ENCODE results near the gene C17orf67.
"Not testable (repeated sequence)": the region's sequence is repeated elsewhere in the genome, so short reads cannot be mapped to it uniquely, and the experiment has no call there.

C17orf67 gene

DNA sequence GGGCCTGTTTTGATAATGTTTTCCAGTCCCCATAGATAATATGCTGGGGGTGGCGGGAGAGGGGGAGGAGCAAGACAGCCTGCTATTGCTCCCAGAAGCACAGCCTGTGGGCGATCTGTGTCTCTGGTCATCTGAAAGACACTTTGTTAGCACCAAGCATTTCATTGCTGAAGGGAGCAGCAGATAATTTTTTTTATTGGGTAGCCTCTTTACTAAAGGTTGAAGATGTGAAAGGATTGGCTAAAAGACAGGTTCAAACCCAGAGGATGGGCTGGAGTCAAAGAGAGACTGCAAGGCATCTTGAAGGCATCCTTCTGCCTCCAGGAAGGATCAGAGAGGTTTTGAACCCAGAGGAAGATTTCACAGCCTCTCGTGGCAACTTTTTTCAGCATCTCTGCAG lies 60.6 kb downstream of the C17orf67 start:
- no peak for DNase-seq (ENCODE audit: low read depth in 2 of 2)

DNA sequence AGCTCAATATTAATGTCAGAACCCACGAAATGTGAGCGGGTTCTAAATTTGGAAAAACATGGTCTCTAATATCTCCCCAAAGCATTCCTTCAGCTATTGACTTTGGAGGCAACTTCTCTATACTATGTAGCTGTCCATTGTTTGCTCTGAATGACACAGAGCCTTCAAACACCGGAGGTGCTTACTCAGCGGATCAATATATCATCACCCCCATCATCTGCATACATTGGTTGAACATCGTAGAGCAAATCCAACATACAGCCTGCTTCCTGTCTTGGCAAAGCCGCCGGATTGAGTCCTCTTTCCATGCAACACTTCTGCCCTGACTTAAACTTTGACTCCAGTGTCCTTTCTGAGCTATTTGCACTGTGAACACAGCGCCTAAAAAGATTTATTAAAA lies 61.3 kb downstream of the C17orf67 start:
- DNase-seq (ENCODE audit: low read depth in 2 of 2): no peak

DNA sequence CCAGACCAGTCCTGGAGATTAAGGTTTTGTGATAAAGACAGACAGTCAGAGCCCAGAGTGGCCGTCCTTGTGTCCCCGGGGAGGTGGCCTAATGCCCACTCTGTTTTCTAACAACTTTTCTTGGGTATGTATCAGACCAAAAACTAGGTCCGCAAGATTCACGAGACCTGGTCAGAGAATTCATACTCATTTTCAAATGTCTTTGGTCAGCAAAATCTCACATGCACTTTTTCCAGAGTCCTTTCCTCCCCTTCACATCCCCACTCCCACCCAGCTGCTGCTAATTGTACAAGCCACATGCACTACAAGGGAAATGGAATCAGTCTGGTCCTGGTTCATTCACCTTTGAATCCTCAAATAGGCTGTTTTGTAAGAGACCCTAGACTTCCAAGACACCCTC lies 61.7 kb downstream of the C17orf67 start:
- no peak for DNase-seq (ENCODE audit: low read depth in 2 of 2)

DNA sequence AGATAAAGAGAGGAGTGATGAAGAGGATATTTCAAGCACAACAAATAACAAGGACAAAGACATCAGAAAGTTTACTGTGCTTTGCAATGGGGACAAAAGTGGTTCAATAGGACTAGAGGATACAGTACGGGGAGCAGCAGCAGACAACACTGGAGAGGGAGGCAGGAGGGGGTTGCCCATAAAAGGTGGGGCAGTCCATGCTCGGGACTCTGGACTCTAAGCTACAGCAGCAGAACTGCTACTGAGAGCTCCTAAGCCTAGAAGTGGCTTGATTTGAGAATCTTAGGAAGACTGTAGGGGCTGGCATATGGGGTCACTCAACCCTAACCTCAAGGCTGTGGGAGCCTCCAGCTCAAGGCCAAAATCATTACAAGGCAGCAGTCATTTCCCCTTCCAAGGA lies 62.2 kb downstream of the C17orf67 start:
- no peak for DNase-seq (ENCODE audit: low read depth in 2 of 2)

DNA sequence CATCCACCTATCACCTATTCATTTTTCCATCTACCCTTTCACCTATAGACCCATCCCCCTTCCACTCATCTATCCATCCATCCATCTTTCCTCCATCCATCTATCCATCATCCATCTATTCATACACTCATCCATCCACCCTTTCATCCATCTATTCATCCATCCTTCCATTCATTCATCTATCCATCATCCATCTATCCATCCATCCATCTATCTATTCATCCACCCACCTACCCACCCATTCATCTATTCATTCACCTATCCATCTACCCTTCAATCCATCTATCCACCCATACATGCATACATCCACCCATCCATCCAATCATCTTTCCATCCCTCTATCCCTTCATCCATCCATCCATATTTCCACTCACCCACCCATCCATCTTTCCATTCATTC lies 63.3 kb downstream of the C17orf67 start:
- DNase-seq (ENCODE audit: low read depth in 2 of 2): no peak

DNA sequence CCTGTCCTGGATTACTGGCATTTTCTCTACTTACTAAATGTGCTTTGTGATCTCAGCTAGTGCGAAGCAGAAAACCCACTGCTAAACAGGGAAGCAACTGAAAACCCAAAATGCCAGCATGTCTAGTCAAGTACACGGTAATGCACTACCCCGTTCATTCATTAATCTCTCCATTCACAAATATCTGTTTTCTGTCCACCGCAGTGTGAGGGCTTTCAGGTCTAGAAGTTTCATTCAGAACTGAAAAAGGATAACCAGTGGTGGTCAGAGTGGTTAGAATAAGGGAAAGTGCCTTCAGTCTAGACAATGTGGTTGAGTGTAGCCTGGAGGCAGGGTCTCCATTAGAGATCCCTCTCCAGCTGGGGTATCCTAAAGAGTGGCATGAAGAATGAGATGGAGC lies 68.3 kb downstream of the C17orf67 start:
- DNase-seq (ENCODE audit: low read depth in 2 of 2): no peak

DNA sequence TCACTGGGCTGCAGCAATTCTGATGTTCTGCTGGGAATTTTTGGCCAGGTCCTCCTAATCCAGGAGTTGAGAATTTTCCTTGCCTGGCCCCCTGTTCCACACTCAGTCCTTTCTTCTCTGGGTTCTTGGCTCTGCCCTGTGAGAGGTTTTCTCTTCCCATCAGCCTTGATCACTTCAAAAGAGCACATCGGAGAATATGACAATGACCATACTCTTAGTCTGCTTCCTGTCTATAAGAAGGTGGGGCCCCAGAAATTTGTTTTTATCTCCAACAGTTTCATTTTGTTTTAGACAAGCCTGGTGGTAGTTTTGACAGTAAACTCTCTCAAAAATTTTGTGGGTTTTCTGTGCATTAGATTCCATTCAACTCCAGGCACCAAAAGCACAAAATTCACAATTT lies 70.7 kb downstream of the C17orf67 start:
- no peak for DNase-seq (ENCODE audit: low read depth in 2 of 2)

DNA sequence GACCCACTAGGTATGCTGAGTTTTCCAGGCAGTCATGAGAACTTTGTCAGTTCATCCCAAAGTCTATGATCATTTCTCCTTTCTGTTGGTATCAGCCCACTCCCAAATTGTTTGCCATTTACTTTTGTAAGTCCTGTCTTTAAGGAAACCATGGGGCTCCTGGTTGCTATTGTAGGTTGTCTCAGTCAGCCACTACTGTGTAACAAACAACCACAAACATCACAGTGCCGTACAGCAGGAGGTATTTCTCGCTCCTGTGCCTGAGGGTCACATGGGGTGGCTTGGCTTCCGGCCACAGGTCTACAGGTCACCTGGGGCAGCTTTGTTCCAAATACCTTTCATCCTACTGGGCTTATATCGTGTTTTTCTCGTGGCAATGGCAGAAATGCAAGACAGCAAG lies 71.6 kb downstream of the C17orf67 start:
- no peak for DNase-seq (ENCODE audit: low read depth in 2 of 2)

DNA sequence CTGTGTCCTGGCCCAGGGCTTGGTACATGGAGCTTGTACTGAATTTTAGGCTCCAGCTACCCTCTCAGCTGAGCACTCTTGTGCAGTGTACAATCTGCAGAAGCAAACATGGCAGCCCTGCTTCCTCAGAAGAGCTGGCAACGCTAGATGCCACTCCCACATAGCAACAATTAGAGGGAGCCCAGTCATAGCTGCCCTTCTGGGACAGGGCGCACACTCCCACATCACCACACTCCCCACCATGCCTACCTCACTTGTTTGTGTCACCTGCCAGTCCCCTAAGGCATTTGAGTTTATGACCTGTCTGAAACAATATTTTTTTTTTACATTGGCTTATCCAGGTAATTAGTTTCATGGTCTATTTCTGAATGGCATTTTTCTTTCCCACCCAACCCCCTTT lies 72.3 kb downstream of the C17orf67 start:
- DNase-seq (ENCODE audit: low read depth in 2 of 2): no peak

DNA sequence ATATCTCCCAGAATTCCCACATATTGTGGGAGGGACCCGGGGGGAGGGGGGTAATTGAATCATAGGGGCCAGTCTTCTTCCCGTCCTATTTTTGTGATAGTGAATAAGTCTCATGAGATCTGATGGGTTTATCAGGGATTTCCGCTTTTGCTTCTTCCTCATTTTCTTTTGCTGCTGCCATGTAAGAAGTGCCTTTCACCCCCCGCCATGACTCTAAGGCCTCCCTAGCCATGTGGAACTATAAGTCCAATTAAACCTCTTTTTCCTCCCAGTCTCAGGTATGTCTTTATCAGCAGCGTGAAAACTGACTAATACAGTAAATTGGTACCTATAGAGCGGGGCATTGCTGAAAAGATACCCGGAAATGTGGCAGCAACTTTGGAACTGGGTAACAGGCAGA lies 76.1 kb downstream of the C17orf67 start:
- not testable (repeated sequence) for DNase-seq (ENCODE audit: low read depth in 2 of 2)

DNA sequence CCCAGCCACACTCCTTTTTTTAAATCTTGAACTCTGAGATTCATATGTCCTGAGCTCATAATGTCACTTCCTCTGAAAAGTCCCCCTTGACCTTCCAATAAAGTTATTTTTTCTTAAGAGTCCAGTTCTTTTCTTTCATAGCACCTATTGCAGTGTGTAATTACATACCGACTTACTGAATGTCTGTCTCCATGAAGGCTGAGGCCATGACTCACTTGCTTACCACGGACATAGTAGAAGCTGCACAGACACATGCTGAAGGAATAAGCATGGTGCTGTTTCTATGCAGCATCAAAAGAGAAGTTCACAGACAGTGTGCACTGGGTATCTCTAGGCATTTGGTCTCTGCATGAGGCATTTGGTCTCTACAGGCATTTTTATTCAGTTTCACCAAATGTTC lies 77.2 kb downstream of the C17orf67 start:
- DNase-seq (ENCODE audit: low read depth in 2 of 2): no peak

DNA sequence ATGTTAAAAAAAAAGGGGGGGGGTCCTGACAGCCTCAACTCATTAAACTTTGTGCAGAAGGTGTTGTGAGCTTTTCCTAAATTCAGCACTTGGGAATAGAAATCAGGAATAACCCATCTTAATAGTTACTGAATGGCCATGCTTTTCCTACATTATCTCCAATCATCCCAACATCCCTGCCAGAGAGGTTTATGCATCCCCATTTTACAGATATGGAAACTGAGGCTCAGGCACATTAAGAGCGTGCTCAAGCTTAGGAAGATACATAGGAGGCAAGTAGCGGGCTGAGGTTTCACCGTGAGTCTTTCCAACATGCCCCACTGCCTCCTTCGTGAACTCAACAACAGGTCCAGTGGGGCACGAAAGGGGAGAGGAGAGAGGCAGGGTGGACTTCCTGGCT lies 78.4 kb downstream of the C17orf67 start:
- no peak for DNase-seq (ENCODE audit: low read depth in 2 of 2)

DNA sequence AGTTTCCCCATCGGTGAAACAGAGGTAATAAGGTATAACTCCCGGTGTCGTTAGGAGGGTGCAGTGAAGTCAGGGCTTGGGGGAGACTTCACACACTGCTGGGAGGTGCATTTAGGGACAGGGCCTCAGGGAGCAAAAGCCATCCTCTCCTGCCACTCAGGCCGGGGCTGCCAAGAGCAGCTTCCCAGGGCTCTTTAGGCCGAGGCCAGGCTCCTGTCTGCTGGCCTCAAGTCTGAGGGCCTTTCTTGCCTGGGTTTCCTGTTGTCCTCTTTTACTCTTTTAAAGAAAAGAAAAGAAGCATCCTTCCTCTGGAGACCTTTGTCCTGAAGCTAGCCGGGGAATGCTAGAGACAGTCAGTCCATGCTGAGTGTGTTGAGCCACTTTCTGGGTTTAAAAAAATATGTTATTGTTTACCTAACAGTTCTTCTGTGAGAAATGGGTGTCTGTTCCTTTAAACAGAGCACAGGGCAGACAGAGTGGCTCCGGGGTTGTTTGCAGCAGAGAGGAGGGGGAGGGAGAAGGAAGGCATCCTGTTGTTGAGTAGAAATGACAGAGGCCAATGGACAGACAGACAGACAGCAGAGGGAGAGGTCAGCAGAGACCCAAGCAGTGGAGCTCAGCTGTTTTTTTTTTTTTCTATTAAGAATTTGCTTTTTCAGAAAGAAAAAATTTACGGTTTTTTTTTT lies 79.1 kb downstream of the C17orf67 start:
- DNase-seq (ENCODE audit: low read depth in 2 of 2): no peak

DNA sequence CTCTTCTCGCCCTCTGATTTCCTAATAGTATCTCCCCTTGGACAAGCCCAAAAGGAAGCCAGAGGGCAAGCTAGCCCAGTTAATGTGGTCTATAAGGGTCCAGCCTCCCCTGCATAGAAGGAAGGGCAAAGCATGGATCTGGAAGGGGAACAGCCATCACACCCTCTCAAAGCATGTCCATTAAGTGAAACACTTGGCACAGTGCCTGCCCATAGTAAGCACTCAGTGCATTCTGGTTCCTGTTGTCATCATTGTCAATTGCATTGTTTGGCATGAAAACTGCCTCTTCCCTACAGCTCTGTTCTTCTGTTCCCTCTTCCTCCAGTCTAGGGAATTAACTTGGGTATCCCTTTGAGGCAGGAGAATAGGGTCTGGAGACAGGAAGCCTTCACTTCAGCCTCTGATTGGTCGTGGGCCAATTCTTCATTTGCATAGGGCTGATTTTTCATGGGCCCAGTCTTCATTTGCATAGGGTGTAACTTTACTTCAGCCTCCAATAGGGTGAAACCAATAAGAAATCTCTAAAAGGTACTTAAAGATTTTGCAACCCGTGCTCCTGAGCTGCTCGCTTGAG lies 81.4 kb downstream of the C17orf67 start:
- no peak for DNase-seq (ENCODE audit: low read depth in 2 of 2)

DNA sequence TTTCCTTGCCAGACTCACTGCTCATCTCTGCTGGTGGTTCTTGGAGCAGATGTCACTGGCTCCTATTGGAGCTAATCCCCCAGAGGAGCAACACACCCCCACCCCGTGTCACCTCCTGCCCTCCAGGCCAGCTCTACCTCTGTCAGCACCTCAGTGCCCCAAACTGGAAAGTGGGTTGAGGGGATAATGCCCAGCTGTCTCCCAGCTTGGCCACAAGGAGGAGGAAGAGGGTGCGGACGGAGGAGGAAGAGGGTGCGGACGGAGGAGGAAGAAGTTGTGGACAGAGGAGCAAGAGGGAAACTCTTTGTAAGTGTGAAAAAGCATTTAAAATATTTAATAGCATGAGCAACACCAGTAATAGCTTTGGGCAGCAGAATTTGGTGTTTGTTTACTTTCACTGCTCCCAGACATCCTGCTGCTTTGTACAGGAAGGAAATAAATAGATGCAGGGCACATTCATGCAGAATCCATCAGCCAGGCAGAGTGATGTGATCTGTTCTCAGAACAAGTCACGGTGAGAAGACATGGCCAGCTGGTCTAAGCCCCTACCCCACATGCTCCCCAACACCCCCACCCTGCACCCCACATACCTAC lies 82.5 kb downstream of the C17orf67 start:
- DNase-seq (ENCODE audit: low read depth in 2 of 2): no peak

DNA sequence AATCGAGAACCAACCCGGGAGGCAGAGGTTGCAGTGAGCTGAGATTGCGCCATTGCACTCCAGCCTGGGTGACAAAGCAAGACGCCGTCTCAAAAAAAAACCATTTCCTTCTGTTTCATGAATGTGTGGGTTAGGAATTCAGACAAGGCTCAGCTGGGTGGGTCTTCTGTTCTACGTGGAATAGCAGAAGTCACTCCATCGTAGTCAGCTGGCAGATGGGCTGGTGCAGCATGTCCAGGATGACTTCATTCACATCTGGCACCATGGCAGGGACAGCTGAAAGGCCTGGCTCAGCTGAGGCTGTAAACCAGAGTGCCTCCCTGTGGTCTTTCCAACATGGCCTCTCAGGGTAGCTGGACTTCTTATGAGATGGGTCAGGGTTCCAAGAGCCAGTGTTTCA lies 89.0 kb downstream of the C17orf67 start:
- DNase-seq (ENCODE audit: low read depth in 2 of 2): no peak

DNA sequence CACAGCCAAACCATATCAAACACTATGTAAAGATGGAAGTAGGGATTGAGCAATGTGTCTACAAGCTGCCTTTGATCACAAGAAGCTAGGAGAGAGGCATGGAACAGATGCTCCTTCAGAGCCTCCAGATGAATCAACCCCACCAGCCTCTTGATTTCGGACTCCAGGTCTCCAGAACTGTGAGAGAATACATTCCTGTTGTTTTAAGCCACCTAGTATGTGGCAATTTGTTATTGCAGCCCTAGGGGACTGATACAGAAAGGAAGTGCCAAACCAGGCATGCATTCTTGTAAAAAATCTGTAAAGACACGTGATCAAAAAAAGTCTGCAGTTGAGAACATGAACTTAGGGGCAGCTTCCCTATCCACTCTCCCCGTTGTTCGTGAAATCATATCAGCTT lies 91.1 kb downstream of the C17orf67 start:
- no peak for DNase-seq (ENCODE audit: low read depth in 2 of 2)

Data from stimulated activated CD8-positive, alpha-beta memory T cell treated with anti-CD3 and anti-CD28 coated beads, Interleukin-15, amount 100 ng/mL, for 48 hours (primary cell).